SKM-1 (cell line): Measurements from ENCODE around the gene PRKG2.

Experiments
- DNase-seq: peaks from one replicate; lab custom pipeline; 2025; ENCODE audit not compliant: unreplicated experiment; lab: John Stamatoyannopoulos, UW

The PRKG2 gene

DNA sequence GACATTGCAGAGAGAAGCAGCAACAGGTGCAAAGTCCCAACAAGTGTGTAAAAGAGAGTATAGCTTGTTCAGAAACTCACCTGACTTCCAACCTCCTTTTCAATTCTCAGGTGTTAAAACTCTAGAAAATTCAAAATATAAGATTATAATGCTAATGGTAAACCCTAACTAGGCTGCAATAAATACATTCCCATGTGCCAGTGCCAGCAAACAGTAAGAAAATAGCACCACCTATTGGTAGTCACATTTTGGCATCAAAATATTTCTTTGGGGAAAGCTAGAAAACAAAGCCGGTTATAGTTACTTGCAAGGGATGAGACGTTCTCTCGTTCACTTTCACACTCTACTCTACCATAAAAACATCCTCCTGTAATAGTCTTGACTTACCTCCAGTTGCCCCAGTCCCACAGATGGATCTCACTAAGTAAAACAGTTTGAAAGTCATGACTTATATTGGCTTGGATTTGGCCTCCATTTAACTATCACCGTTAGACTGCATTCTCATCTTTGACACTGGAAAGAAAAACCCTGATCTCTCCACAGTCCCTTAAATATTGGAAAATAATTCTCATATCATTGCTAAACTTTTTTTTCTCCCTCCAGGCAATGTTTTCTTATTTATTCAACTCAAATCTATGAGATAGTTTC, 174.9 kb downstream of the PRKG2 start:
- DNase-seq: no peak

GRCh38 chr4:81039351-81039972, 175.6 kb downstream of the PRKG2 start:
- peak; percentile 58 for DNase-seq

DNA sequence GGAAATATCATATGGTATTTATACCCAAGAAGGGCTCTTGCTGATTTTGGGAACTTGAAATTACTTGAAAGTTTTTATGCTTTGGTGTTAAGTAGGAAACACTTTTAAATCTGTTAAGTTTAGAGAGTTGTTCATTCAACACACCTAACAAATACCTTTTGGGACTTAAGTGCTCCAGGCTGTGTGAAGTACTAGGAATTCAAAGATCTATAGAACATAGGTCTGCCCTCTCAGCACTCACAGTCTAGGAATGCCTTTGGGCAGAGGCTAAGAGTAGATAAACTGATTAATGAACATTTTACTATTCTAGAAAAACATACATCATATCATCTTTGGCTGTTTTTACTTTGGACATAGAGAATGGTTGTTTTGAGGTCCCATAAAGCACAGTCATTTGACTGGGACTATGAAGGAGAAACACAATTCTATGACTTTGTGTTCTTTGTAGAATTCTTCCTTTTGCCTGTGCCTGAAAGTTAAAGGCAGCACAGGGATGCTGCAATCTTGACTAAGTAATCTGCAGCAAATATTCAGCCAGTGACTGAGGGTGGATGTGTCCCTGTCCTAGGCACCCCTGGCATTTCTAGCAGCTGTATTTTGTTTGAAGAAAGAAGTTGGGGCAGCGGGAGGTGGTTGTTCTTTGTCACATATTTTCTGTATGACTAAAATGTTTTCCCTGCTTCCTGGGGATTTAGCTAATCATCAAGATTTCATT, 176.2 kb downstream of the PRKG2 start:
- no peak for DNase-seq
